Measurements from ENCODE around the gene ZNF43.

- TF ChIP-seq POLR2AphosphoS5 (IDR thresholded peaks at IDR 0.05) (no peak), EP300 (IDR thresholded peaks at IDR 0.05) (no peak)
- TF ChIP-seq, protein P1, sequence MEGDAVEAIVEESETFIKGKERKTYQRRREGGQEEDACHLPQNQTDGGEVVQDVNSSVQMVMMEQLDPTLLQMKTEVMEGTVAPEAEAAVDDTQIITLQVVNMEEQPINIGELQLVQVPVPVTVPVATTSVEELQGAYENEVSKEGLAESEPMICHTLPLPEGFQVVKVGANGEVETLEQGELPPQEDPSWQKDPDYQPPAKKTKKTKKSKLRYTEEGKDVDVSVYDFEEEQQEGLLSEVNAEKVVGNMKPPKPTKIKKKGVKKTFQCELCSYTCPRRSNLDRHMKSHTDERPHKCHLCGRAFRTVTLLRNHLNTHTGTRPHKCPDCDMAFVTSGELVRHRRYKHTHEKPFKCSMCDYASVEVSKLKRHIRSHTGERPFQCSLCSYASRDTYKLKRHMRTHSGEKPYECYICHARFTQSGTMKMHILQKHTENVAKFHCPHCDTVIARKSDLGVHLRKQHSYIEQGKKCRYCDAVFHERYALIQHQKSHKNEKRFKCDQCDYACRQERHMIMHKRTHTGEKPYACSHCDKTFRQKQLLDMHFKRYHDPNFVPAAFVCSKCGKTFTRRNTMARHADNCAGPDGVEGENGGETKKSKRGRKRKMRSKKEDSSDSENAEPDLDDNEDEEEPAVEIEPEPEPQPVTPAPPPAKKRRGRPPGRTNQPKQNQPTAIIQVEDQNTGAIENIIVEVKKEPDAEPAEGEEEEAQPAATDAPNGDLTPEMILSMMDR (IDR thresholded peaks at IDR 0.05) = no peak
These were observed 49.0 kb downstream of the ZNF43 start for GRCh38 chr19:21786936-21787335.

Measured in gastroesophageal sphincter (tissue), 3 donors.